ENCODE data around the gene DPP6. TPM values are rescaled to one million over a fixed set of nuclear protein-coding genes. Genes with fewer than 3 reads are reported as not detected.

The DPP6 gene
- total and polyA plus RNA-seq, 2 of the 8 experiments (the other 6 are each of a cell fraction or from before 2014, with no cell fraction given), result 4.7 to 6.8 TPM

GRCh38 chr7:154875297-154875696 is 823.1 kb downstream of the DPP6 start (continued):
- TF ChIP-seq CHD7 (IDR thresholded peaks at IDR 0.05; ENCODE audit: insufficient replicate concordance, low read length) (no peak), YY1 (IDR thresholded peaks at IDR 0.05; ENCODE audit: low read depth, low read length) (no peak), ATF2 (IDR thresholded peaks at IDR 0.05; ENCODE audit: low read length) (no peak), KDM4A (IDR thresholded peaks at IDR 0.05; ENCODE audit: low read depth, low read length, severe bottlenecking) (no peak), CTBP2 (IDR thresholded peaks at IDR 0.05; ENCODE audit: borderline replicate concordance, insufficient read depth, insufficient read length, low read length) (no peak), CREB1 (IDR thresholded peaks at IDR 0.05) (no peak), HDAC2 (IDR thresholded peaks at IDR 0.05; ENCODE audit: borderline replicate concordance in 1 of 2, low read depth in 2 of 2, low read length in 2 of 2) (no peak), GABPA (IDR thresholded peaks at IDR 0.05; ENCODE audit: borderline replicate concordance, insufficient read depth, low read length) (no peak), RBBP5 (IDR thresholded peaks at IDR 0.05; ENCODE audit: borderline replicate concordance, low read depth, low read length) (no peak), SRF (IDR thresholded peaks at IDR 0.05; ENCODE audit: low read depth, low read length) (no peak)
